GM23248 (cell line): Measurements from ENCODE around the gene PREX1.

ENCODE experiments used
- EZH2 ChIP-seq: fragments of 200-600 bp; sonication (generic); IDR thresholded peaks from 2 replicates; pipeline ENCODE4 v1.6.1; 2018; ENCODE audit warnings: antibody characterized with exemption, mild to moderate bottlenecking; ENCODE audit not compliant: insufficient read depth, poor library complexity, severe bottlenecking
- EZH2phosphoT487 ChIP-seq: fragments of 200-600 bp; sonication (generic); IDR thresholded peaks from 2 replicates; pipeline ENCODE4 v1.6.1; 2018; ENCODE audit warnings: antibody characterized with exemption, moderate library complexity, mild to moderate bottlenecking, low read depth; ENCODE audit not compliant: insufficient read depth

GRCh38 chr20:48583171-48583570 is 244.6 kb downstream of the PREX1 start:
- TF ChIP-seq EZH2 (no peak), EZH2phosphoT487 (no peak)
